GM18498 (cell line): Measurements from ENCODE around the gene DPP6.
"Not testable (repeated sequence)": the region's sequence is repeated elsewhere in the genome, so short reads cannot be mapped to it uniquely, and the experiment has no call there.

Experiments
- ATAC-seq: cut with Tn5 transposase; IDR thresholded peaks from one replicate; pipeline ENCODE4 v1.9.1; 2021; ENCODE audit warnings: mild to moderate bottlenecking, moderate library complexity; ENCODE audit not compliant: unreplicated experiment

DPP6 gene

GRCh38 chr7:154914996-154915380, 862.8 kb downstream of the DPP6 start:
- ATAC-seq = no peak

DNA sequence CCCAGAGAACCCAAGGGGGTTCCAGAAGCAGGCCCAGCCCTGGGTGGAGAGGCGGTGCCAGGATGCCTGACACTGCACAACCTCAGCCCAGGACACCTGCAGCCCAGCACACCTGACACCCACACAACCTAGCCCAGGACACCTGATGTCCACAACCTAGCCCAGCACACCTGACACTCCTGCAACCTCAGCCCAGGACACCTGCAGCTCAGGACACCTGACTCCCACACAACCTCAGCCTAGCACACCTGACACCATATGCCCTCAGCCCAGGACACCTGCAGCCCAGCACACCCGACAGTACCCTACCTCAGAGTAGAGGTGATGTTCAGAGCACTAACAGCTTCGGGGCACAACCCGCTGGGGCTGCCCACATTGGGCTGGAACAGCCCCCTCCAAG, 863.4 kb downstream of the DPP6 start:
- ATAC-seq = no peak

DNA sequence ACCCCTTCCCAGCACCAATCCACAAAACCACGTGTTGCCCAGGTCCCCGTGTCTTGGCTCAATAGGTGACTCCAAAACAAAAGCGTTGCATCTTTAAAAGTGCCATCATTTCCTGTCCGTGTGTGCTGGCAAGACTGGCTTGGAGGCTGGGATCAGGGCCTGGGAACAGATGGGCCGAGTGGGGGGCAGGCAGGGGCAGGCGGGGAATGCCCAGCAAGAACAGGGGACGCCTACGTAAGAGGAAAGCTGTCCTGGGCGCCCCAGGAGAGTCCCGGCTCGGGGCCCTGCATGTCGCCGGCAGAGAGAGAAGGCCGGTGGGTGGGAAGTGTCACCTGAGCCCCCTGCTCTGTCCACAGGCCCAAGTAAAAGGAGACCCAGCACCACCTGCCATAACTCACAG, 864.2 kb downstream of the DPP6 start:
- no peak for ATAC-seq

GRCh38 chr7:154916856-154917807, 864.9 kb downstream of the DPP6 start:
- ATAC-seq = no peak

DNA sequence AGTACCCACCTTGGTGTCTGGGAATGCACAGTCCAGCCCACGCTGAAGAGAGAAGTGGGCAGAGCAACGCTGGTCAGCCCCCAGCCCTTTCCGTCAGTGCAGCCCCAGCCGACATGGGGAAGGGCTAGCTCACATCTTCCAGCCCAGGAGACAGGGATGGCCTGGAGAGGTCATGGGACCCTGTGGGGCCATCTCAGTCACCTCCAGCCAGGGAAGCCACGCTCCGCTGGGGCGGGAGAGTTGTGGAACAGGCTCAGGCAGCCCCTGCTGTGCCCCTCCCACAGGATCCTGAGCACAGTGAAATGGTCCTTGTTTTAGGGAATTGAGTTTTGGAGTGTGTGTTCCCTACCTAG, 865.6 kb downstream of the DPP6 start:
- no peak for ATAC-seq

- no peak for ATAC-seq
Observed at GRCh38 chr7:154918266-154918665, 866.1 kb downstream of the DPP6 start.

DNA sequence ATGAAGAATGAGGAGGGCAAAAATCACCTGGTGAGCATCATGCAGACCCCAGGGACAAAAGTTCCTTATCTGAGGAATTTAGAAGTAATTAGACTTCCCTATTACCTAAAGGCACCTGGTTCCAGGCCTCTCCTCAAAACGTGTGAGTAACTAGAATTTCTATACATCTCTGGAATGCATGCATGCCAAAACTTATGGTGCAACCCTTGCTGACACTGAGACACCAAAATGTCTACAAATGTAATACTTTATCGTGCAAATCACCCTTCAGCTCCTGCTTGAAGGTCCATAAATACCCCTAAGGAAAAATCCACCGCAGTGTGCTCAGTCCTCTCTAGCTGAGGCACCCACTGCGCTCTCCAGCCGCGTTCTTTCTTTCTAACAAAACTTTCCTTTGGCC, 866.5 kb downstream of the DPP6 start:
- ATAC-seq = no peak

DNA sequence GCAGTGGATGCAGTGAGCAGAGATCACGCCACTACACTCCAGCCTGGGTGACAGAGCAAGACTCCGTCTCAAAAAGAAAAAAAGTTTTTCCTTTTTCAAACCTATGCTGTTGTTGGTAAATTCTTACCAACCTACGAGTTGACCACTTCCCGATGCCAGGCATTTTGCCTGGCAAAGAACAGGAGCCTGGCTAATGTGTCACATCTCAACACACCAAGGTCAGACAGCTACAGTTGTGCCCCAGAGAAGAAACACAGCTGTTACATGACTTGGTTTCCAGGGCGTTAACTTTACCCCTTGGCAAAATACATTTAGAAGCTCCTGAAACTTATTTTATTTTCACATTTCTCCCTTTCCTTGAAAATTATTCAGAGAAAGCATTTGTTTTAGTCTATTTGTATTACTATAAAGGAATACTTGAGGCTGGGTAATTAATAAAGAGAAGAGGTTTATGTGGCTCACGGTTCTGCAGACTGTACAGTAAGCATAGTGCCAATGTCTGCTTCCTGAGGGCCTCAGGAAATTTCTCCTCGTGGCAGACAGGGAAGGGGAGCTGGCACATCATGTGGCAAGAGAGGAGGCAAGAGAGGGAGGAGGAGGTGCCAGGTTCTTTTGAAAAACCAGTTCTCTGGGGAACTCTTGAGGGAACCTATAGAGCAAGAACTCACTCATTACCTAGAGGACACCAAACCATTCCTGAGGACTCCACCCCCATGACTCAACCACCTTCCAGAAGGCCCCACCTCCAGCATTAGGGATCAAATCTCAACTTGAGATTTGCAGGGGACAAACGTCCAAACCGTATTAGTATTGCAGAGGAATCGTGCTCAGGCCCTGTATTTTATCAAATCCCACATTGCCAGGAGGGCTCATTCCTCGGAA, 867.4 kb downstream of the DPP6 start:
- ATAC-seq = no peak

DNA sequence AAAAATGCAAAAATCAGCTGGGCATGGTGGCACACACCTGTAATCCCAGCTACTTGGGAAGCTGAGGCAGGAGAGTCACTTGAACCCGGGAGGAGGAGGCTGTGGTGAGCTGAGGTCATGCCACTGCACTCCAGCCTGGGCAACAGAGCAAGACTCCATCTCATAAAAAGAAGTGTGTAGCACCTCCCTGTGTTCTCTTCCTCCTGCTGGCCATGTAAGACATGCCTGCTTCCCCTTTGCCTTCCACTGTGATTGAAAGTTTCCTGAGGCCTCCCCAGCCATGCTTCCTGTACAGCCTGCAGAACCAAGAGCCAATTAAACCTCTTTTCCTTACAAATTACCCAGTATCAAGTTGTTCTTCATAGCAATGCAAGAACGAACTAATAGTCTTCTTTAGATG, 870.3 kb downstream of the DPP6 start:
- not testable (repeated sequence) for ATAC-seq

DNA sequence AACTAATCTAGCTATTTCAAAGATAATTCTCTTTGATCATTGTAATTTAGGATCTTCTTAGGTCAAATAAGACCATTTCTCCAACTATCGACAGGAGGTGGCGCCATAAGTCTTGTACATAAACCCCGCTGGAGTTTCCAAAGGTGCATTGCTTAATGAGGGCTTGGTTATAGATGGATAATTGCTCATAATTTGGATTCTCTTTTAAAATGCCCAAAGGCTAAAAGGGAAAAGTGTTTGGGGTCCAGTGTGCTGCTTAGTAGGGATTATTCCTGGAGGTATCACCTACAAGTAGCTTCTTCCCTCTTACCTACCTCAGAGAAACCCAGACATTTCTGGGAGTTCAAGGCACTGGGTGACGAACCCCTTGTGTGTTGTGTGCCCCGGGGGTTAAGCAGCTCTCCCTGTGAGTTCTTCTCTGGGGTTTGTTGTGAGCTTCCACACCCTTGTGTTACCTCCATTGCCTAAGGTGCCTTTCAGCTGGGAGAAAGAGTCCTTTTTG, 875.5 kb downstream of the DPP6 start:
- ATAC-seq = peak; percentile 60

DNA sequence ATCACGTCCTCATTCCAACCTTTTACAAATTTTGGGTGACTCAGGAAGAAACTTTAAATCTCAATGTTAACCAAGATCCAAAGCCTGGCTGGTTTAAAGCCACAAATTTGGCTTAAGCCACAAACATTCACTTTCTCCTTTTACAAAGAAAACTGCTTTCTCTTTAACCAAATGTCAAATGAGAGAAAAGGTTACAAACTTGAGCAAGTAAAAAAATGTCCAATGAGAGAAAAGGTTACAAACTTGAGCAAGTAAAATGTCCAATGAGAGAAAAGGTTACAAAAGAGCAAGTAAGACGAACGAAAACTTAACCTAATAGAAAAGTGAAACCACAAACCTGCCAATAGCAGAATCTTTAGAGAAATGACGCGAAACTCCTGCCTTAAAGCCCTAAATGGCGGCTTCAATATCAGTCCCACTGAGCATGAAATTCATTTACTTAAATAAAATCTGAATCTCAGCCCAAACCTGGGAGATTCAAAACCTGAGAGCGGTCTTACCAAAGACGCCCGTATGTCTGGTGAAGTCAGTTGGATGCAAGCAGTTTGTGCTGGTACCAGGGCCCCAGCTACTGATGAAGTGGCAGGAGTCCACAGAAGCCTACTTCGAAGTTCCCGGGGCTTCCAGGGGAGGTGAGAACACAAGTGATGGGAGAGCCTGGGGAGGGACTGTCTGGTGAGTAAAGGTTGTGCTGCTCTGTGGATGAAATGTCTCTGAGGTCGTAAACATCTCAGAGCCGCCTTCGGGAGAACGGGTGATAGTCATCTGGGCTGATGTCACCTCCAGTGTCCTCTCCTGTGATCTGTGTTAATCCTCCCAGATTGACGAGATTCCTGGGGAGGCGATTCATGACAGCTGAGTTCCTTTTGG, 876.2 kb downstream of the DPP6 start:
- ATAC-seq = peak; percentile 85

DNA sequence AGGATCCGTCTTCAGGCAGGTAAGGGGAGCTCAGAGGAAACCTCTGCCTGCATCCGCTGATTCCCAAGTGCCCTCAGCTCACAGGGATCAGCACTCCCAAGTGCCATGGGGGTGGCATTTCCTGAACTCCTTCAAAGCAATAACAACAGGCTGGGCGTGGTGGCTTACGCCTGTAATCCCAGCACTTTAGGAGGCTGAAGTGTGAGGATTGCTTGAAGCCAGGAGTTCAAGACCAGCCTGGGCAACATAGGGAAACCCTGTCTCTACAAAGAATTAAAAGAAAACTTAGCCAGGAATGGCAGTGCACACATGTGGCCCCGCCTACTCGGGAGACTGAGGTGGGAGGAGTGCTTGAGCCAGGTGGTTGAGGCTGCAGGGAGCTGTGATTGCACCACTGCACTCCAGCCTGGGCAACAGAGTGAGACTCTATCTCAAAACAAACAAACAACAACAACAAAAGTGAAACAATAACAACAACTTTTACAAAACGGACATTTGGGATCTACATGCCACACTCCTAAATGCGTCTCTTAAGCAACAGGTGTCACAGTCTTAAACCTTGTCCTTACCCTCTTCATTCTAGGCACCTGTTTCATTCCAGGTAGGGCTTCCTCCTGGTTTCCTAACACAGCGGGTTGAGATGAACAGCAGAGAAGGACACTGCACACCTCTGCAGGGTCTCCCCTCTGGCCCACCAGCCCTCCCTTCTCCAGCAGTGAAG, 877.0 kb downstream of the DPP6 start:
- ATAC-seq = no peak

- ATAC-seq = no peak
Observed at GRCh38 chr7:154931906-154932305, 879.7 kb downstream of the DPP6 start.

DNA sequence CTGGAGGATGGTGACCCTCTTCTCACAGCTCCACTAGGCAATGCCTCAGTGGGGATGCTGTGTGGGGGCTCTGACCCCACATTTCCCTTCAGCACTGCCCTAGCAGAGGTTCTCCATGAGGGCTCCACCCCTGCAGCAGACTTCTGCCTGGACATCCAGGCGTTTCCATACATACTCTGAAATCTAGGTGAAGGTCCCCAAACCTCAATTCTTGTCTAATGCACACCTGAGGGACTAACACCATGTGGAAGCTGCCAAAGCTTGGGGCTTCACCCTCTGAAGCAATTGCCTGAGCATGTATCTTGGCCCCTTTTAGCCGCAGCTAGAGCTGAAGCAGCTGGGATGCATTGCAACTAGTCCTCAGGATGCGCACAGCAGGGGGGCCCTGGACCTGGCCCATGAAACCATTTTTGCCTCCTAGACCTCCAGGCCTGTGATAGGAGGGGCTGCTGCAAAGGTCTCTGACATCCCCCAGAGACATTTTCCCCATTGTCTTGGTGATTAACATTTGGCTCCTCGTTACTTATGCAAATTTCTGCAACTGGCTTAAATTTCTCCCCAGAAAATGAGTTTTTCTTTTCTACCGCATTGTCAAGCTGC, 882.3 kb downstream of the DPP6 start:
- not testable (repeated sequence) for ATAC-seq

DNA sequence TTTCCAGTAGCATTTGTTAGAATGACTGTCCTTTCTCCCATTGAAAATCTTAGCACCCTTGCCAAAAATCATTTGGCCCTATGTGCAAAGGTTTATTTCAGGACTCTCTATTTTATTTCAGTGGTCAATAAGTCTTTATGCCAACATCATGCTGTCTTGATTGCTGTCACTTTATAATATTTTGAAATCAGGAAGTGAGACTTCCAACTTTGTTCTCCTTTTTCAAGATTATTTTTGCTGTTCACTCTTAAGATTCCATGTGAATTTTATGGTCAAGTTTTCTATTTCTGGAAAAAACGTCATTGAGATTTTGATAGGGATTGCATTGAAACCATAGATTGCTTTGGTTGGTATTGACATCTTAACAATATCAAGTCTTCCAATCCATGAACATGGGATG, 885.6 kb downstream of the DPP6 start:
- no peak for ATAC-seq

DNA sequence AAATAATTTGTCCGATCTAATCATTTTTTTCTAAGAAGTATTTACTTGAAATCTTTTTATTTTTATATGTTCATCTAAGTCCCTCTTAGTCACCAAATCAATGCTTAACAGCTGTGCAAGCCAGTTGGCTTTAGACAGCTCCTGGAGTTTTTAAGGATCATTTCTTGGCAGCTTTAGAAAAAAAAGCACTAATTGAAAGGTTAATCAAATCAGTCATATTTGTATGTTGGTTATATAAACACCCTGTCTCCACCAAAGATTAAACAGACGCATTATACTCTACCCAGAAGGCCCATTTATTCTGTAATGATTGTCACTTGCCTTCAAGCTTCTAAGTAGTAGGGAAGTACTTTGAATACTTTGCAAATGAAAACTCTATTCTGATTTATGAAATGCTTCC, 890.5 kb downstream of the DPP6 start:
- no peak for ATAC-seq
